Suprapubic skin (tissue), 4 donors: Measurements from ENCODE around the gene MAGOH. TPM values are rescaled to one million over a fixed set of nuclear protein-coding genes. Genes with fewer than 3 reads are reported as not detected.

ENCODE experiments used
- DNase-seq, 2 donors: peaks; one replicate each; pipeline ENCODE4 v3.0.0-alpha.2; 2019; ENCODE audit warnings: low spot score in 2 of 2
- H3K27ac ChIP-seq: fragments of 200-600 bp; sonication (generic); one replicate; pipeline ENCODE4 v1.5.1; 2019
- H3K27me3 ChIP-seq: fragments of 200-600 bp; sonication (generic); one replicate; pipeline ENCODE4 v1.5.1; 2019
- H3K36me3 ChIP-seq: fragments of 200-600 bp; sonication (generic); one replicate; pipeline ENCODE4 v1.5.1; 2019
- H3K4me1 ChIP-seq: fragments of 200-600 bp; sonication (generic); one replicate; pipeline ENCODE4 v1.5.1; 2019
- H3K4me3 ChIP-seq: fragments of 200-600 bp; sonication (generic); one replicate; pipeline ENCODE4 v1.5.1; 2019; ENCODE audit warnings: mild to moderate bottlenecking
- H3K9me3 ChIP-seq: fragments of 200-600 bp; sonication (generic); one replicate; pipeline ENCODE4 v1.5.1; 2019
- EP300 ChIP-seq: sonication (generic); formaldehyde crosslinking; IDR thresholded peaks from one replicate; pipeline ENCODE4 v1.6.1; 2017; ENCODE audit warnings: antibody characterized with exemption
- POLR2A ChIP-seq, 2 donors: fragments of 450-650 bp; IDR thresholded peaks; one replicate each; pipeline ENCODE4 v1.6.1; 2017; ENCODE audit warnings: antibody characterized with exemption in 2 of 2, mild to moderate bottlenecking in 2 of 2, moderate library complexity in 2 of 2
- POLR2AphosphoS5 ChIP-seq, 3 donors: sonication (generic); formaldehyde crosslinking; IDR thresholded peaks; one replicate each; pipeline ENCODE4 v1.6.1; 2017; ENCODE audit warnings: antibody characterized with exemption in 3 of 3
- WGBS: methylation state at CpG from one replicate; pipeline ENCODE4 v1.1.5; 2018; 5-methylcytosine and 5-hydroxymethylcytosine counted together
- total RNA-seq, 4 donors: library from RNA; depleted of rRNA; stranded (reverse); fragments of >200 nt; gene quantifications; one replicate each; pipeline ENCODE4 v1.1.0, GENCODE V29; 2016
- TF ChIP-seq, protein P1 (sequence below), 2 donors: fragments of 200-600 bp in 1 of 2; fragments of 450-650 bp in 1 of 2; sonication (generic) in 1 of 2; IDR thresholded peaks; one replicate each; pipeline ENCODE4 v1.5.1; 2016 to 2019; ENCODE audit warnings: antibody characterized with exemption in 2 of 2, mild to moderate bottlenecking in 1 of 2, moderate library complexity in 1 of 2

The MAGOH gene
- total RNA-seq, 4 donors from 2014 or later = 31.8 to 52.3 (median 38.5) TPM

- 77% methylated on average over 4 of the region's 4 CpGs for WGBS
- Histone ChIP-seq H3K4me3 (no peak overlapping the region), H3K9me3 (no peaks in the 10 kb centered on the region), H3K4me1 (peaks cover 2% of the 10 kb centered on the region), H3K27ac (no peak overlapping the region), H3K27me3 (no peaks in the 10 kb centered on the region), H3K36me3 (no peaks in the 10 kb centered on the region)
- no peak for DNase-seq
- TF ChIP-seq POLR2A (IDR thresholded peaks at IDR 0.05) = no peak
- no peak for TF ChIP-seq EP300
- TF ChIP-seq POLR2AphosphoS5 (IDR thresholded peaks at IDR 0.05) = no peak
- TF ChIP-seq, protein P1, sequence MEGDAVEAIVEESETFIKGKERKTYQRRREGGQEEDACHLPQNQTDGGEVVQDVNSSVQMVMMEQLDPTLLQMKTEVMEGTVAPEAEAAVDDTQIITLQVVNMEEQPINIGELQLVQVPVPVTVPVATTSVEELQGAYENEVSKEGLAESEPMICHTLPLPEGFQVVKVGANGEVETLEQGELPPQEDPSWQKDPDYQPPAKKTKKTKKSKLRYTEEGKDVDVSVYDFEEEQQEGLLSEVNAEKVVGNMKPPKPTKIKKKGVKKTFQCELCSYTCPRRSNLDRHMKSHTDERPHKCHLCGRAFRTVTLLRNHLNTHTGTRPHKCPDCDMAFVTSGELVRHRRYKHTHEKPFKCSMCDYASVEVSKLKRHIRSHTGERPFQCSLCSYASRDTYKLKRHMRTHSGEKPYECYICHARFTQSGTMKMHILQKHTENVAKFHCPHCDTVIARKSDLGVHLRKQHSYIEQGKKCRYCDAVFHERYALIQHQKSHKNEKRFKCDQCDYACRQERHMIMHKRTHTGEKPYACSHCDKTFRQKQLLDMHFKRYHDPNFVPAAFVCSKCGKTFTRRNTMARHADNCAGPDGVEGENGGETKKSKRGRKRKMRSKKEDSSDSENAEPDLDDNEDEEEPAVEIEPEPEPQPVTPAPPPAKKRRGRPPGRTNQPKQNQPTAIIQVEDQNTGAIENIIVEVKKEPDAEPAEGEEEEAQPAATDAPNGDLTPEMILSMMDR (IDR thresholded peaks at IDR 0.05) = no peak
Observed at GRCh38 chr1:53244141-53244540, 5.8 kb upstream of the MAGOH start.

- no peak for TF ChIP-seq POLR2A (IDR thresholded peaks at IDR 0.05)
- TF ChIP-seq, protein P1 (IDR thresholded peaks at IDR 0.05) = no peak
- TF ChIP-seq POLR2AphosphoS5 (IDR thresholded peaks at IDR 0.05) = no peak
- TF ChIP-seq EP300 = no peak
- H3K27me3 ChIP-seq = no peaks in the 10 kb centered on the region
- no peak for DNase-seq
- H3K9me3 ChIP-seq = no peaks in the 10 kb centered on the region
- no peak overlapping the region for H3K27ac ChIP-seq
- 73% methylated on average over 4 of the region's 4 CpGs for WGBS
- H3K4me1 ChIP-seq = peaks cover 14% of the 10 kb centered on the region
- no peak overlapping the region for H3K4me3 ChIP-seq
- H3K36me3 ChIP-seq = no peaks in the 10 kb centered on the region
Observed at GRCh38 chr1:53242381-53242780, 4.1 kb upstream of the MAGOH start.

DNA sequence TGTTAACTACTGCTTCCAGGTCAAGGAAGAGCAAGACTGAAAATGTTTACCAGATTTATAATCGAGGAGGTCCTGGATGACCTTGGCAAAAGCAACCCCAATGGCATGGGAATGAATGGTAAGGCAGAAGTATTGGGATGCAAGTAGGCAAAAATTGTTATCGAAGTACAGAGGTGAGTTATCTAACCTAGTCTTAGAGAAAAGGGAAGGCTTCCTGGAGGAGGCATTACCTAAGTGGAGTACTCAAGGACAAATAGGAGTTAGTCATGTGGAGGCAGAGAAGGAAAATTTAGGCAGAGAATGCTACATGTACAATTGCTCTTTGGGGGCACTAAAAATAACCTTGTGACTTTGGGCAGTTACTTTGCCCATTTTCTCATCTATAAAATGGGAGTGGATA, 3.5 kb upstream of the MAGOH start:
- Histone ChIP-seq H3K27ac (no peak overlapping the region), H3K4me1 (peaks cover 19% of the 10 kb centered on the region), H3K27me3 (no peaks in the 10 kb centered on the region), H3K4me3 (no peak overlapping the region), H3K9me3 (no peaks in the 10 kb centered on the region), H3K36me3 (no peaks in the 10 kb centered on the region)
- 97% methylated on average over 2 of the region's 2 CpGs for WGBS
- DNase-seq = no peak
- no peak for TF ChIP-seq POLR2AphosphoS5 (IDR thresholded peaks at IDR 0.05)
- TF ChIP-seq EP300 = no peak

DNA sequence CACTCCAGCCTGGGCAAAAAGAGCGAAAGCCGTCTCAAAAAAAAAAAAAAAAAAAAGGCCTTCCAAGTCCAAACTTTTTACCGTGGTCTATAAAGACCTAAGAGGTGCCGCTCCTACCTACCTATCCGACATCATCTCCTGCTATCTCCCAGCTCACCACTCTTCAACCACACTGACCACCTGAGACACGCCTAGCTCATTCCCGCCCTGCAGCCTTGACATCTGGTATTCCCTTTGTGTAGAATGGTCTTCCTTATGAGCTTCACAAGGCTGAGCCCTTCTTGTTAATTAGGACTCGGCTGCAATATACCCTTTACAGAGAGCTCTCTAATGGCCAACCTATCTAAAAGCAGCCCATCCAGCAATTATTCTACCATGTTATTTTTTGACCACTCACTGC, 680 bp downstream of the MAGOH start:
- peaks cover 32% of the 10 kb centered on the region for H3K36me3 ChIP-seq
- H3K9me3 ChIP-seq = no peaks in the 10 kb centered on the region
- WGBS = 30% methylated on average over 8 of the region's 8 CpGs
- TF ChIP-seq, protein P1 (IDR thresholded peaks at IDR 0.05) = no peak
- TF ChIP-seq POLR2AphosphoS5 (IDR thresholded peaks at IDR 0.05) = no peak
- no peak for TF ChIP-seq EP300
- no peak for TF ChIP-seq POLR2A (IDR thresholded peaks at IDR 0.05)
- peaks cover 25% of the 10 kb centered on the region for H3K4me1 ChIP-seq
- no peaks in the 10 kb centered on the region for H3K27me3 ChIP-seq
- no peak for DNase-seq
- H3K4me3 ChIP-seq = peak overlapping the region; percentile 92
- H3K27ac ChIP-seq = peak overlapping the region; percentile 62

GRCh38 chr1:53220962-53221286, 17.4 kb downstream of the MAGOH start:
- H3K36me3 ChIP-seq = peaks cover 16% of the 10 kb centered on the region

More at GRCh38 chr1:53220962-53221286, 17.4 kb downstream of the MAGOH start:
- H3K4me1 ChIP-seq = peaks cover 19% of the 10 kb centered on the region
- TF ChIP-seq POLR2AphosphoS5 (IDR thresholded peaks at IDR 0.05) = no peak
- TF ChIP-seq, protein P1 (IDR thresholded peaks at IDR 0.05) = no peak
- TF ChIP-seq EP300 = no peak
- TF ChIP-seq POLR2A (IDR thresholded peaks at IDR 0.05) = no peak
- H3K9me3 ChIP-seq = no peaks in the 10 kb centered on the region
- WGBS = 48% methylated on average over 3 of the region's 3 CpGs
- H3K27me3 ChIP-seq = no peaks in the 10 kb centered on the region
- H3K4me3 ChIP-seq = peak overlapping the region; percentile 66
- no peak for DNase-seq
- peak overlapping the region; percentile 95 for H3K27ac ChIP-seq
